SHP77 (cell line): ENCODE data around the gene RAB3C.

Source experiments
- DNase-seq, 2 experiments: peaks; one replicate each; lab custom pipeline; 2025; lab: John Stamatoyannopoulos, UW

The RAB3C gene

DNA sequence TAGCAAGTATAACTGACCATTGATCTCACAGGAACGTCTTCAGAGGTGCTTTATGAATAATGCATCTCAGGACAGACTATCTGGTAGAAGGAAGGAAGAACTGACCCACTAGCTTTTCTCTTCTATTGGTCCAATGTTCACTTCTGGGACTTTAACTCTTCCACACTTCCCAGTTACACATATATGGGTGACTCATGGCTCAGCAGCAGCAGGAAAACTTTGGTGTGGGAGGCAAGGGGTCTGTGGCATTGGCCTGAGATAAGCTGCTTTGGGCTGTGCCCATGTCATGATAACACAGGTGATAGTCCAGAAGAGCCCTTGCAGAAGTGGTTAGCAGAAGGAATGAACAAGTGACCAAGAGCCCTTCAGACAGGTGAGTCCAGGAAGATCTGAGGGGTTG lies 148.8 kb downstream of the RAB3C start:
- no peak for DNase-seq

DNA sequence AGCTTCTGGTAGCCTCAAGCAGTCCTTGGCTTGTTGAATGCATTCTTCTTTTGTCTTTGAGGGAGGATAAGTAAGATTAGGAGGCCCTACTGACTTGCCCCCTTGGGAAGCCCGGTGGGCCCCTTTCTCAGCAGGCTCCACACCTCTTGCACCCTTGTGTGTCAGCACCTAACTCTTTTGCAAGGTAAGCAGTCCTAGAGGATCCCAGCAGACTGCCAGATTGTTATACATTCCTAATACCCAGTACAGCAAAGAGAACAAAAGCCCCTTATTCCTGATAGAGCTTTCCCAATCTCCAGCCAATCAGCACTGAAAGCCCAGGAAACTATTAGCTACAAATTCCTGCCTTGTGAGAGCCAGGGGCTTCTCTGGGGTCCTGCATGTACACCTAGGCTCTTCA lies 152.8 kb downstream of the RAB3C start:
- DNase-seq: no peak

DNA sequence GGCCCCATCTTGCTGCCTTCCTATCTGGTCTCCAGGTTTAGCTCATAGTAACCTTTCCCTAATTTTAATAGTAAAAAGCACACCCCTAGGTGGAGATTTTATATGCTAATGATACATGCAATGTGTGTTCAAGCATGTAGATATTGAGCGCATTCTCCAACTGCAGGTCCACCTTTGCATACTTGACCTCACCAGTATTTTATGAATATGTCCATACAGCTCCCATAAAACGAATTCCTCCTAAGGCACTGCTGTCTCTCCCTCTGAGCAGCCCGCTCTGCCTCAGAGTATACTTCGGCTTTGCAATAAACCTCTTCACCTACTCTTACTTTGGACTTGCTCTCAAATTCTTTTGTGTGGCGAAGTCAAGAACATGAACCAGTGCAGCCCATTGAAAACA lies 153.3 kb downstream of the RAB3C start:
- DNase-seq: no peak

DNA sequence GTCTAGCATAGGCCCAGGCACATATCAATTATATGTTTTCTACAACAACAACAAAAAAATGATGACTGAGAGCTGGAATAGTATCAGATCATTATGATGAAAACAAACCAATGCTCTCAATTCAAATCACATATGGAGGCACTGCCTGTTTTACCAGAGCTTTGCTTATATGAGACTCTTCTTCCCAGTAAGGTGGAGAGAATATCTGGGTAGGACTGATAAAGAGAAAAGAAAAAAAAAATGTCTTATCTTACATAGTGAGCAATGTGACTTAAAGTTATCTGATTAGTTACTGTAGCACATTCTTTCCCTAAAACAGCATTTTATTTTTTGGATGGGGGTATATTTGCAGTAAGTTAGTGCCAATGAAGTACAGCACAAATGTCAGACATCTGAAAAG lies 154.8 kb downstream of the RAB3C start:
- no peak for DNase-seq

DNA sequence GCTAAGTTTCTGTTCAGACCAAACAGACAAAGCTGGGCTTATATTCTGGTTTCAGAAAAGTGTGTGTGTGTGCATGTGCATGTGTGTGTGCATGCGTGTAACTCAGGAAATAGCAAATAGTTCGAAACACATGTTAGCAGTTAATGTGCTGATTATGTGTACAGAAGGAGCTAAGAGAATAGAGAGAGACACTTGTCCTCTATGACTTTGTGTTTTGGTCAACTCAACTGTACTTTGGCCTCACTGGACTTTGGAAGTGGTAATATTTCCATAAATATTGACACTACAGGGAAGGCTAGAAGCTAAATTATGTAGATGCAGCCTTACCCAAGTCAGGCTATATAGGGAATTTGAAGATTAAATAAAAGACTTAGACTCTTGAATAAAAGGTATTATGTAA lies 155.5 kb downstream of the RAB3C start:
- DNase-seq: no peak

DNA sequence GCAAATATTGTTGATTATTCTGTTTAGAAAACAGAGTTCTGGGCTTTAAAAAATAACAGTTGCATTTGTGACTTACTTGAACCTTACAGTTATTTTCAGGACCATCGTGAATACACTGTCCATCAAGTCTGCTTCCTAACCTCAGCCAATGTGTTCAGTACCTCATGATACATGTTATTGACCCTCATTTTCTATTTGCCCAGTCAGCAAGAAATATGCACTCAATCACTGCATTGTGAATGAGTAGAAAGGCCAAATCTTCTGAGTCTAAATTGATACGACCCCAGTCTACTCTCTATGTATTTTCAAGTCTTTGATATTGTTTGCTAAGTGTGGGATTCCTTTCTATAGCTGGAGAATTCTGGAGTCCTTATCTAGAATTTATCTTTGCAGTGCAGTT lies 156.2 kb downstream of the RAB3C start:
- no peak for DNase-seq

DNA sequence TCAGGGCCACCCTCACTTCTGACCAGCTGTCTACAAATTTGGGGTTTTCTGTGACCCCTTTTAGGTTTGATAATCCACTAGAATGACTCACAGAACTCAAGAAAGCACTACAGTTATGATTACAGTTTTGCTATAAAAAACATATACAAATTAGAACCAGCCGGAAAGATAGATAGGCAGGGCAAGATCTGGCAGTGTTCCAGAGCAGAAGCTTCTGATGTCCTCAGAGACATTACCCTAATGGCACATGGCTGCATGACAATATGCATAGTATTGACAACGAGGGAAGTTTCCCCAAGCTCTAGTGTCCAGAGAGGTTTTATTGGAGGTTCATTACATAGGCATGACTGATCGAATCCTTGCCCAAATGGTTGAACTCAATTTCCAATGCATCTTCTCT lies 158.1 kb downstream of the RAB3C start:
- no peak for DNase-seq

DNA sequence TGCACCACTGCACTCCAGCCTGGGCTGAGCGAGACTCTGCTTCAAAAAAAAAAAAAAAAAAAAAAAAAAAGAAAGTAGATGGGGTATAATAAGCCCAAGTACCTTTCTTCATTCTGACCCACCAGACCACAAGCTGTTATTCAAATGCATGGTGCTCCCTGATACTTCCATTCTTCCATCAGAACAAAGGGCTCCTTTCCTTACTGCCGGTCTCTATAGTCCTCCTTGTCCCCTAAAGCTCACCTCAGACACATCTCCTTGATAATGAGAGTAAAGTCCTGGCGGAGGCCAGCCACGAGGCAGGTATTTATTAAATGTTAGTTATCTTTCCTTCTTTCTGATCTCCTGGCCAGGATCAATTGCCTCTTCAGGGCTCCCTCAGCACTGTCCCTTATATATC lies 162.5 kb downstream of the RAB3C start:
- no peak for DNase-seq

DNA sequence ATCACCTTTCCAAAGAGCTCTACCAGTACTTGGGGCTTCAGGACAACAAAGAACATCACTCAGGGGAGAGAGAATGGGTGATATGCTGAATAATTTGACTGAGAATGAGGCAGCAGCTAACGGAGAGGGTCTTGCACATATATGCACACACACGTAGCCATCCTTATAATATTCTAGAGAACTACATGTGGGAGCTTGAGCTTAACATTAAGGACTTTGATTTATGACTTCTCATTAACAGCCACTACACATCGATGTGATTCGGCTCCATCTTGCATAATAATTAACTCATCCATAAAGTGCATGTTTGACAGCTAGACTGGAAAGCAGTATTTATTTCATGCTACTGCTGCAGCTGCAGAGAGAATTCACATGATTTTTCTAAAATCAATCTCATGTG lies 163.4 kb downstream of the RAB3C start:
- DNase-seq: no peak

DNA sequence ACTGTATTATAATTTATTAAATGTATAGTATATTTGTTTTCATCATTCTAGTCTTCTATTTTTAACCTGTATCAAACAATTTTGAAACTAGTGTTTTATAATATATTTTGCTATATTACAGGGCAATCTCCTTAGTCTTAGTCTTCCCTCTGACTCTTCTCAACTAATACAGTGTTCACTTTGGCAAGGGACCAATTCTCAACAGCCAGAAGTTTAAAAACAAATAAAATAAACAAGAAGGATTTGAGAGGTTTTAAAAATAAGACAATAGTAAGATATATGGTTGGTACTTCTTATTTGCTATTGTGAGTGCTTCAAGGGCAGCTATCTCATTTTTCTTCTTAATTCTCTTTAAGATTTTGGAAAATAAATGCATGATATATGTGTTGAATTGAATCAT lies 167.2 kb downstream of the RAB3C start:
- no peak for DNase-seq

DNA sequence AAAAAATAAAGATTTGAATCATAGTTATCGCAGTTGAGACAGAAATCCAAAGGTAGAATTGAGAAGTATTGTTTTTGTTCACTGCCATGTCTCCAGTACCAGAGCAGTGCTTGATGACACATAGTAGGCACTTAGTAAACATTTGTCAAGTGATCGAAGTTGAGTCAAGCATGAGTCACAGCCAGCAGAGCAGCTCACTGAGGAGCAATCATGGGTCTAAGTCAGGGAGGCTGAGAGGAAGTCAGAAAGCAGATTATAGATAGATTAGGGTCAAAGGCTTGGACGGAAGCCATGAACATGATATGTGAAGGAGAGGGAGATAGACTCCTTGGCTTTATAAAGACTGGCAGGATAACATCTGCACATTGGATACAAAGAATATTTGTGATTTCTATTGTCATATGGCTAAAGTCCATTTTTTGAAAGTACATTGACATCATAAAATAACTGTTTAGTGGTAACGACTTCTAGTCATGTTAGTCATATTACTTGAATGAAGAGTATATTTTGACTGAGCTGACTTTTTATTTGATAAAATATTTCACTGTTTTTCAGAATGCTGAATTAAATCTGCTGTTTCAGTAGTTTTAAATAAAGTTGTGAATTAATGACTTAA lies 168.5 kb downstream of the RAB3C start:
- DNase-seq: no peak

DNA sequence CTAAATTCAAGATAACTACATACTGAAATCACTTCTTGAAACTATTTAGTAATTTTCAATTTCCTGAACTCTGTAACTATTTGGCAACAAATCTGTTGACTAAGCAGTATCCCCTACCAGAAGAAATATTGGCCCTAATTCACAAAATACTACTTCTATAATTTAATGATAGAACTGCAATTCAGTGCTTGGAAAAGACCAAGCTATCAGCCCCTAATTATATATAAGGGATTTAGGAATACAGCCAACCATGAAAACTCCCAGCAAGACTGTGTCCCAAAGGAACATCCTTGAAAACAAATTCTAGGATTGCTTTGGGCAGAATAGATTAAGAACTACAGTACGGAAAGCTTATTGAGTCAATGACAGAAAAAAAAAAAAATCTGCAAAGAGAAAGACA lies 169.2 kb downstream of the RAB3C start:
- DNase-seq: no peak

DNA sequence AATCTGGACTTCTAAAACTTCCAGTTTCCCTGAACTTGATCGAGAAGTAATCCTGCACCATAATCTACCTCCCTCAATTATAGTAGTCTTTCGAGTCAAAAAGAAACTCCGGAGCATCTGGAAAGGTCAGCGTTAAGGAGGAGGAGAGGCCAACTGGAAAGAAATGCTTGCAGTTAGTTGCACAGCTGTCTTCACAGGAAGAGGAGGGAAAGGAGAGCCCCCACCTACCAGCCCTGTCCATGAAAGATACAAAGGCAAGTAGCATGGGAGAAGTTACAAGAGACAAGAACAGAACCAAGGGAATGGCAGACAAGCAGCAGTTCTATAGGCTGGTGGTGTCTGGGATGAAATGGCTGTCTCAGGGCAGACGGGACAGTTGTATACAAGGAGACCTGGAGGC lies 170.6 kb downstream of the RAB3C start:
- DNase-seq: no peak

DNA sequence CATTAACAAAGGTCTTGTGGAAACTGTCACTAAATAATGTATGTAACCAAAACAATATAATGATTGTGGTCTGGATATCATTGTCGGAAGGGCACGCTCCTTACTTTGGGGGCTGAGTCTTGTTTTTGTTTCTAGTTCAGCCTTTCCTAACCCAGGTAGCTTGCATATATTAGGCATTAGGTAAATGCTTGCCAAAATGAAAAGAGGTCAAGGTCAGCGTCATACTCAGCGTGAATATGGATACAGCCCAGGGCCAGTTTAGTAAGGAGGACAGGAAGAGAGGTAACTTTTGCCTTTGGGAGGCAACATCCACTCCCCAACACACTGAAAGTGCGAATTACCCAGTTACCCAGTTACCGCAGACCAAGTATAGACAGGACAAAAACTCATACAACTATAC lies 171.4 kb downstream of the RAB3C start:
- no peak for DNase-seq

DNA sequence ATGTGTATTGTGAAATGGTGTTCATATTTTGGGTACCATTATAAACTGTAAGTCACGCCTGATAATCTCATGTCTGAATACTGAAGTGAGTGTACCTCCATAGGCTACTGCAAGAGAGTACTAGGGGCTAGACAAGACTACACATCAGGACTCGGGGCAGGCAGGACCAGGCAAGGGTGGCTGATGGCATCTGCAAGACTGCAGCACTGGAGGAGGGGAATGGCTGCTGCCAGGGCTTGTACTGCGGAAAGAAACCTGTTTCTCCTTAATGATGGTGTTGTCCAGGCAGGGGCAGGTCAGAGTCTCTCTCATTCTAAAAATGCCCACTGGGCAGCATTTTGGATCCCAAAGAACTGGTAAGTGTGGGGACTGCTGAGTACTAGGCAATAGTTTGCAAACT lies 172.5 kb downstream of the RAB3C start:
- no peak for DNase-seq

DNA sequence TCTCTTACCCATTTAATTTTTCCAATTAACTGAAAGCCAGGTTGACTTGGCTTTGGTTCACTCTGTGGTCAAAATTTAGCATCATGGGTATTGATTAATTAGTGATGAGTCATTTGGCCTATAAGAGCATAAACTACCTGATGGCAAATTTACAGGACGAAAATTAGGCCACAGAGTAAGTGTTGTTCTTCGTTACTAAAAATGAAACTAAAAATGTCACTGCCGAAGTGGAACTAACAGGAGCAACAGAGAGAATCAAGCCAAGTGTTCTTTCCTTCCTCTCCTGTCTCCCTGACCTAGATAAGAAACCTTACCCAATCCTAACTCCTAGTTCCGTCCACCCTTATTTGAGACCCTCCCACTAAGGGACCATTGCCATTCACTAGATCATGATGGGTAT lies 176.9 kb downstream of the RAB3C start:
- no peak for DNase-seq

DNA sequence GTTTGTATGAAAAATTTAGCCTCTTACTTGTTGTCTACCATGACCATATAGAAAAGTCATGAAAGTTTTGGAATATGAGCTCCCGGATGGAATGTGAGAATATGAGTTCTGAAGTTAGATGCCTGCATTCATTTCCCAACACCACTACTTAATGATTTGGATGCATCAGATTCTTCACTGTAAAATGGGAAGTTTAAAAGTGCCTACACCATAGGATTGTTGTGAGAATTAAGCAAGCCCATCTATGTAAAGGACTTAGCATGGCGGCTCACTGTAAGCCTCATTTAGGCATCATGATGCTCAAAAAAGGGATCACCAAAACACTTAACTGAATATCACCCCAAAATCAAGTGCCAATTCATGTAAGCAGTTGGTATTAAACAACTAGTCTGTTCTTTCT lies 177.3 kb downstream of the RAB3C start:
- DNase-seq: no peak

DNA sequence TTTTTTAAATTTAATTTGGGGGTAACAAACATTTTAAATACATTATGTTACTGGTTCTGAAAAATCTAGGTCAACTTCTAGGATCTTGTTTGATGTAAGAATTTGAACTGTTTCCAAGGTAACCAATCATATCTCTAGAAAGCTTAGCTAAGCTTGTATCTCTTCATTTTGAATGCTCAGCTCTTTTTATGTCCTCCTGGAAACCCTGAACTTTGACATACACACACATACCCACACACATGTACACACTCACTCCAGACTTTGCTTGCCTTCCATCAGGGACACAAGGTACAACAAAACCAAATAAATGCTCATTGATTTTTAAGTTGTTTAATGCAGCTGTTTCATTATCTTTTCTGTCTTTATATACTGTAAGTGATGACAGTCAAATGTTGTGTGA lies 178.5 kb downstream of the RAB3C start:
- no peak for DNase-seq

DNA sequence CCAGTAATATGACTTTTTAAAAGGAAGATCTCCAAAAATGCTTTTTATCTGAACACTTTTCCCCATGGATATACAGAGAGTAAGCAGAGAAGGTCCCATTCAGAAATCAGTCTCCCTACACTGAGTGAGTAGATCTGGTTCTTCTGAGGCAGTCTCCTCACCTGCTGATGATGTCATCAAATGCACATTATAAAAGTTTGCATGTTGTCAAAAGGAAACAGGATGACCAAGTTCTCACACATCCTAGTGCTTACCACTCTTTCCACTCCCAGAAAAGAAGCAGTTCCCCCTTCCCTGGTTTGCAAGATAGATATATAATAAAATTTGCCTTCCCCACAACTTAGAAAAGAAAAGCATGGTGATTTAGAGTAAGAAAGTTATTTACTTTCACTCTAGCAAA lies 180.5 kb downstream of the RAB3C start:
- no peak for DNase-seq

DNA sequence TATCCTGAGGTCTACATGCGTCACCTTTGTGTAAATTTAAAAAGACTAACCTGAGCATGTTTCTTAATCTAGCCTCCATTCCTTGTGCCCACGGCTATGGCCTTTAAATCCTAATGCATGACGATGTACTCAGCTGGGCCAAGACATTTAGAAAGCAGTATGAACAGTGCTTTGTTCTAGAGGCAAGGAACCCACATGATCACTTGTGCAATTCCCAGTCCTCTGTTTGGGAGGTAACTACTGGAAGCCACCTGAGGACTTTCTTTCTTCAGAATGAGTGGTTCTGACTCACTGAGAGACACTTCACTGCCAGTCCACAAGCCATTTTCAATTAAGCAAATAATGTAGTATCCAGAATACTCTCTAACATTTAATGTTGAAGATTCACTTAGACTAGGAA lies 181.3 kb downstream of the RAB3C start:
- DNase-seq: no peak

DNA sequence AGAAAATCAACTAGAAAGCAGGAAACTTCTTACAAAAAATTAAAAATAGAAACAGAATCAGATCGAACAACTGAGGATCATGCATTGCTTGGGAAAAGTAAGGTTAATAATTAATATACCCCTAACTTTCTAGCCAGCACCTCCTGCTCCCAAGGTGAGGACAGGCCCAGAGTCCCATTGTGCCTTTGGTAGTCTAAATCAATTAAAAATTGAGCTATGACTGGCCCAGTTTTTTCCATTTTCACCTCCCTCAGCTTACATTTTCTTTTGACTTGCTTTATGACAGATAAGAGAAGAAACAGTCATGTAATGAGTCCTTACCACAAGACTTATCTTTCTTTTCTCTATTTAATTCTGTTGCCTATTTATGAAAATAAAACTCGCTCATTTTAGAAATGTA lies 182.2 kb downstream of the RAB3C start:
- DNase-seq: no peak

DNA sequence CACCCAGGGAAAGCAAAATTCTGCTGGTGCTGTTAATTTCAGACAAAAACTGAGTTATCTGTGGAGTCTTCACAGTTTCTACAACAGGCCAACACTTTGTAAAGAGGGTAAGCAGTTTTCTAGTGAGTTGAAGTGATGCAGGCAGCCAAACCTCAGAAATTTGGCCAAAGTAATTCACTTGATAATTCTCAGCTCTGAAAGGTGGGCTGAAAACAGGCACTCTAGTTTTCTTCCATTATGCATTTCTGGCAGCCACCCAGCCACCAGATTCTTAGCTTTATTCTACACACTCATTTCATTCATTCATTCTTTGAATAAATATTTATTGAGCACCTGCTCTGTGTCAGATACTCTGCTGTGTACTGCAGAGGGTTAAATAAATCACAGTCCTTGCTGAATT lies 184.2 kb downstream of the RAB3C start:
- DNase-seq: no peak

DNA sequence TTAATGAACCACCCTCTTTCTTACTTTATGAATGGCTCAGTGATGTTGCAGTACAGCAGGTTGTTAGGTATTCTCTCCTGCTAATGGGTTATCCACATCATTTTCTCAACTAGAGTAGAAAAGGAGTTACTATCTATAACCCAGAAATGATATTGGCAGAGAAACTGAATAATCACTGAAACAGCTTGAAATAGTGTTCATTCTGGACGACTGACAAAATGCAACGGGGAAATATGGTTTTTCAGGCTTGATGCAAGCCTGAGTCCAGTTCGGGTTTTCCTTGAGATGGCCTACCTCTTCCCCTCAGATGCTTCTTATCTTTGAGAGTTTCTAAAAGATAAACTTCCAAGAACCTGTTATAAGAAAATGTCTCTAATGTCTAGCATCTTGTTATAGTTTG lies 187.3 kb downstream of the RAB3C start:
- DNase-seq: no peak

DNA sequence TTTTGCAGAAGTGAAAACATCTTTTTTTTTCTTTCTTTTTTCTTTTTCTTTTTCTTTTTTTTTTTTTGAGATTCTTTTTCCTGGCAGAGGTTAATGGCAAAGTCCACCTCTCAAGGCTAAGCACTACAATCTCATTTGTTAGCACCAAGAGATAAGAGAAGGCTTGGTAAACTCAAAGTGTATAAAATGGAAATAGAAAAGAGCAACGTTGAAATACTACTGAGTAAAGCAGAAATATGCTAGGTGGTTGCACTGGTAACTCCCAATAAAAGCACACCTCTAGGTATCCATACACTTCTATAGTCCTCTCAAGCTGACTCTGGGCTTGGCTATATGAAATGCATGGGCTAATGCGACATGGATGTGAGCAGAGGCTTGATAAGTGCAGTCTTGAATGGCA lies 188.9 kb downstream of the RAB3C start:
- DNase-seq: no peak
